Hematopoietic multipotent progenitor cell treated with erythropoietin and hydrocortisone succinate and interleukin-3 and kit ligand, for 6 days (in vitro differentiated cells): ENCODE data around the gene RBFOX2.

Experiments
- DNase-seq: peaks from one replicate; pipeline ENCODE4 v3.0.0-alpha.2; 2015

Gene RBFOX2

GRCh38 chr22:35893698-35894097, 134.9 kb downstream of the RBFOX2 start:
- DNase-seq: no peak

GRCh38 chr22:35892192-35892591, 136.4 kb downstream of the RBFOX2 start:
- peak; percentile 20 for DNase-seq

GRCh38 chr22:35891442-35891841, 137.2 kb downstream of the RBFOX2 start:
- no peak for DNase-seq

GRCh38 chr22:35889071-35889470, 139.6 kb downstream of the RBFOX2 start:
- DNase-seq: no peak

- DNase-seq: no peak
These were observed 140.3 kb downstream of the RBFOX2 start for GRCh38 chr22:35888181-35888870.

- DNase-seq: no peak
These were observed 141.2 kb downstream of the RBFOX2 start for GRCh38 chr22:35887296-35887875.

- no peak for DNase-seq
These were observed 142.3 kb downstream of the RBFOX2 start for GRCh38 chr22:35886309-35886708.

- DNase-seq: peak; percentile 37
These were observed 144.1 kb downstream of the RBFOX2 start for GRCh38 chr22:35884529-35884928.

GRCh38 chr22:35883031-35883620, 145.5 kb downstream of the RBFOX2 start:
- no peak for DNase-seq

- peak; percentile 25 for DNase-seq
These were observed 146.2 kb downstream of the RBFOX2 start for GRCh38 chr22:35882211-35883030.

GRCh38 chr22:35879351-35879750, 149.3 kb downstream of the RBFOX2 start:
- DNase-seq: no peak

- DNase-seq: no peak
These were observed 155.2 kb downstream of the RBFOX2 start for GRCh38 chr22:35873426-35873825.

- DNase-seq: no peak
These were observed 156.2 kb downstream of the RBFOX2 start for GRCh38 chr22:35872451-35872850.

GRCh38 chr22:35870517-35871293, 157.9 kb downstream of the RBFOX2 start:
- no peak for DNase-seq

- no peak for DNase-seq
These were observed 159.7 kb downstream of the RBFOX2 start for GRCh38 chr22:35868938-35869337.

- no peak for DNase-seq
These were observed 162.0 kb downstream of the RBFOX2 start for GRCh38 chr22:35866651-35867050.

GRCh38 chr22:35864545-35865165, 164.0 kb downstream of the RBFOX2 start:
- DNase-seq: no peak

- no peak for DNase-seq
These were observed 165.2 kb downstream of the RBFOX2 start for GRCh38 chr22:35863432-35863831.

- DNase-seq: no peak
These were observed 165.9 kb downstream of the RBFOX2 start for GRCh38 chr22:35862697-35863096.

GRCh38 chr22:35861451-35861850, 167.2 kb downstream of the RBFOX2 start:
- no peak for DNase-seq

GRCh38 chr22:35860837-35861236, 167.8 kb downstream of the RBFOX2 start:
- DNase-seq: no peak

GRCh38 chr22:35860087-35860733, 168.4 kb downstream of the RBFOX2 start:
- no peak for DNase-seq
